ENCODE data around the gene DNAH2.
A peak's percentile ranks its signal among the peaks of the same experiment; 100 is the strongest.

DNAH2 gene

GRCh38 chr17:7854851-7855659 is 137.5 kb downstream of the DNAH2 start, which contains the start of gene TMEM88:
TSS of gene TMEM88 (plus strand) at chr17:7855066. CDS start at chr17:7855075, 9 bp downstream.
- Histone ChIP-seq H3K27ac (ENCODE audit: low read depth, low read length) (no peak within 1 kb of the TSS), H3K79me1 (ENCODE audit: low read length) (peaks cover 6% of the 10 kb centered on the region), H4K8ac (ENCODE audit: low read depth, low read length) (no peak within 1 kb of the TSS), H2AK5ac (ENCODE audit: low read length) (no peak within 1 kb of the TSS), H2BK120ac (ENCODE audit: low read depth, low read length) (no peak within 1 kb of the TSS), H3K4me1 (ENCODE audit: control insufficient read depth, low read depth, low read length) (peaks cover 7% of the 10 kb centered on the region), H3K56ac (ENCODE audit: low read length) (peak within 1 kb of the TSS; percentile 86), H4K5ac (ENCODE audit: low read length) (no peak within 1 kb of the TSS), H2BK5ac (ENCODE audit: low read length) (no peak within 1 kb of the TSS), H3K18ac (ENCODE audit: low read length) (peak within 1 kb of the TSS; percentile 6), H3K27me3 (ENCODE audit: insufficient read depth, low read length, poor library complexity) (peaks cover 9% of the 10 kb centered on the region), H3K36me3 (ENCODE audit: control insufficient read depth, insufficient read depth, low read length) (no peaks in the 10 kb centered on the region), H3K79me2 (ENCODE audit: control insufficient read depth, insufficient read depth, low read length) (no peaks in the 10 kb centered on the region), H3K4me3 (ENCODE audit: low read length) (no peak within 1 kb of the TSS), H3K4ac (ENCODE audit: low read depth, low read length) (no peak within 1 kb of the TSS), H3K23ac (ENCODE audit: low read length) (peak within 1 kb of the TSS; percentile 96), H3K9ac (ENCODE audit: low read length) (peak within 1 kb of the TSS; percentile 27), H3K4me2 (ENCODE audit: low read length) (peak within 1 kb of the TSS; percentile 74), H2BK15ac (replicated peaks; ENCODE audit: low read depth) (no peak within 1 kb of the TSS)
- no CpG with 5 or more reads among the region's 57 CpGs for WGBS (ENCODE audit: extremely low coverage, insufficient coverage, low lambda C conversion rate)
- peak; percentile 88 for DNase-seq

DNA sequence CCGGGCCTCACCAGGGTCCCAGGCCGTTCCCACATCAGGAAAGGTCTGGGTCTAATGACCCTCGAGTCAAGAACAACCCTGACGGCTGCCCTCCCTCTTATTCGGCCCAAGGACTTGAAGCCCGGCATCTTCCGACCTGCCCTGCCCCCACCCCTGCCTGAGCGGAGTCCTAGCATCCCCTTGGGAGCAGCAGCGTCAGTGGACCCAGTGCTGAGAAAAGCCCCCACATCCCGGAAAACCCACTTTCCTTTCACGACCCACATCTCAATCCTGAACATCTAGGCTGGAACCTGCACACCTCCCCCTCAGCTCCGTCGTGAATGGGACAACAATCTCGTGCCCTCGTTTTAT is 138.1 kb downstream of the DNAH2 start:
- H3K18ac ChIP-seq (ENCODE audit: low read length), result no peak overlapping the region
- no peak overlapping the region for H2BK15ac ChIP-seq (replicated peaks; ENCODE audit: low read depth)
- H4K8ac ChIP-seq (ENCODE audit: low read depth, low read length), result no peak overlapping the region
- H2AK5ac ChIP-seq (ENCODE audit: low read length), result no peak overlapping the region
- peak overlapping the region; percentile 27 for H3K9ac ChIP-seq (ENCODE audit: low read length)
- H4K5ac ChIP-seq (ENCODE audit: low read length), result no peak overlapping the region
- no peak overlapping the region for H2BK5ac ChIP-seq (ENCODE audit: low read length)
- peaks cover 7% of the 10 kb centered on the region for H3K4me1 ChIP-seq (ENCODE audit: control insufficient read depth, low read depth, low read length)
- no peak overlapping the region for H3K4me3 ChIP-seq (ENCODE audit: low read length)
- no peaks in the 10 kb centered on the region for H3K36me3 ChIP-seq (ENCODE audit: control insufficient read depth, insufficient read depth, low read length)
- H3K27me3 ChIP-seq (ENCODE audit: insufficient read depth, low read length, poor library complexity), result peaks cover 9% of the 10 kb centered on the region
- no CpG with 5 or more reads among the region's 15 CpGs for WGBS (ENCODE audit: extremely low coverage, insufficient coverage, low lambda C conversion rate)
- H2BK120ac ChIP-seq (ENCODE audit: low read depth, low read length), result no peak overlapping the region
- H3K56ac ChIP-seq (ENCODE audit: low read length), result peak overlapping the region; percentile 86
- no peak overlapping the region for H3K4ac ChIP-seq (ENCODE audit: low read depth, low read length)
- no peak overlapping the region for H3K27ac ChIP-seq (ENCODE audit: low read depth, low read length)
- H3K79me1 ChIP-seq (ENCODE audit: low read length), result peaks cover 6% of the 10 kb centered on the region
- no peaks in the 10 kb centered on the region for H3K79me2 ChIP-seq (ENCODE audit: control insufficient read depth, insufficient read depth, low read length)
- H3K4me2 ChIP-seq (ENCODE audit: low read length), result peak overlapping the region; percentile 74
- no peak for DNase-seq
- no peak overlapping the region for H3K23ac ChIP-seq (ENCODE audit: low read length)

- Histone ChIP-seq H3K4me3 (ENCODE audit: low read length) (peak overlapping the region; percentile 63), H2AK5ac (ENCODE audit: low read length) (no peak overlapping the region), H2BK120ac (ENCODE audit: low read depth, low read length) (no peak overlapping the region), H3K79me1 (ENCODE audit: low read length) (peaks cover 6% of the 10 kb centered on the region), H3K4me2 (ENCODE audit: low read length) (peak overlapping the region; percentile 89), H3K56ac (ENCODE audit: low read length) (peak overlapping the region; percentile 93), H3K27me3 (ENCODE audit: insufficient read depth, low read length, poor library complexity) (peaks cover 9% of the 10 kb centered on the region), H3K18ac (ENCODE audit: low read length) (no peak overlapping the region), H2BK15ac (replicated peaks; ENCODE audit: low read depth) (no peak overlapping the region), H3K23ac (ENCODE audit: low read length) (peak overlapping the region; percentile 59), H3K4me1 (ENCODE audit: control insufficient read depth, low read depth, low read length) (peaks cover 7% of the 10 kb centered on the region), H3K4ac (ENCODE audit: low read depth, low read length) (no peak overlapping the region), H3K79me2 (ENCODE audit: control insufficient read depth, insufficient read depth, low read length) (no peaks in the 10 kb centered on the region), H3K27ac (ENCODE audit: low read depth, low read length) (peak overlapping the region; percentile 13), H2BK5ac (ENCODE audit: low read length) (no peak overlapping the region), H3K36me3 (ENCODE audit: control insufficient read depth, insufficient read depth, low read length) (no peaks in the 10 kb centered on the region), H4K5ac (ENCODE audit: low read length) (no peak overlapping the region), H3K9ac (ENCODE audit: low read length) (peak overlapping the region; percentile 83), H4K8ac (ENCODE audit: low read depth, low read length) (no peak overlapping the region)
- DNase-seq, result no peak
- WGBS (ENCODE audit: extremely low coverage, insufficient coverage, low lambda C conversion rate), result no CpG with 5 or more reads among the region's 29 CpGs
Measured at GRCh38 chr17:7856011-7856810, 138.7 kb downstream of the DNAH2 start.

DNA sequence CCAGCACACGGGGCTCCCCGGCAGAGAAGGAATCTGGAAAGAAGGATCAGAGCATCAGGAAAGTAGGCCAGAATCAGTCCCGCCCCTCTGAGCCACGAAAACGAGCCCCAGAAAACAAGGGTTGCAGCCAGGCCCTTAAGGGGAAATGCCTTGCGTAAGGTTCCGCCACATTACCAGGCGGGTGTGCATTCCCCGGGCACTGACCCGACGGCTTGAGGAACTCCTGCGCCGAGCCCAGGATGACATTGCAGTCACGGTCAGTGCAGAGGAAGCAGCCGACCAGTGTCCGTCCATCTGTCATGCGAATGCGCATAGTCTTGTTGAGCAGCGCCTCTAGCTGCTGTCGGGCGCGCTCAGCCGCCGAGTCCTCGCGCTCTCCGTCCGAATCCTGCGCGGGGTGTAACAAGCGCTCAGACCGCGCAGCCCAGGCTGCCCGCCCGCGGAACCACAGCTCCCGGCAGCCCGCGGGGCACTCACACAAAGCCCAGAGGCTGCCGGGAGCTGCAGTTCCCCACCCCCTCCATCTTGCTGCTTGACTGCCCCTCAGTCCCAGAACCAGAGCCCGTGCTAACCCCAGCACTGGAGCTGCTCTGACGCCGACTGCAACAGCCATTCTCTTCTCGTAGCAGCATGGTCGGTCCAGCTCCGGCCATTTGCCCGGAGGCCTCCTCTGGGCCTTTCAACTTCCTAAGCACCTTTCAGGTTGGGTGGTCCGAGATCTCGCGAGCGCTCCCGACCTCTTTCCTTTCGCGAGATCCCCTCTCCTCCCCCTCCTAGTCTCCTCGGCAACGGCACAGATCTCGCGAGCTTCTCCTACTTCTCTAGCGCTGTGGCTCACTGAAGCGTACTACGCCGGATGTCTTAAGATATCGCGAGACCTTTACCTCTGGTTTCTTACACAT is 139.5 kb downstream of the DNAH2 start, which contains the start of gene NAA38:
NAA38 (minus strand) TSS at position 749 of the 902 bp plus-strand sequence; CDS start at position 653, 96 bp downstream.
- peaks cover 6% of the 10 kb centered on the region for H3K79me1 ChIP-seq (ENCODE audit: low read length)
- peak within 1 kb of the TSS; percentile 96 for H3K56ac ChIP-seq (ENCODE audit: low read length)
- H2BK5ac ChIP-seq (ENCODE audit: low read length), result peak within 1 kb of the TSS; percentile 97
- no peak within 1 kb of the TSS for H3K4ac ChIP-seq (ENCODE audit: low read depth, low read length)
- no CpG with 5 or more reads among the region's 64 CpGs for WGBS (ENCODE audit: extremely low coverage, insufficient coverage, low lambda C conversion rate)
- peak within 1 kb of the TSS; percentile 89 for H3K27ac ChIP-seq (ENCODE audit: low read depth, low read length)
- no peak within 1 kb of the TSS for H2BK15ac ChIP-seq (replicated peaks; ENCODE audit: low read depth)
- H3K4me3 ChIP-seq (ENCODE audit: low read length), result peak within 1 kb of the TSS; percentile 69
- H3K4me1 ChIP-seq (ENCODE audit: control insufficient read depth, low read depth, low read length), result peaks cover 7% of the 10 kb centered on the region
- H3K27me3 ChIP-seq (ENCODE audit: insufficient read depth, low read length, poor library complexity), result peaks cover 9% of the 10 kb centered on the region
- H3K79me2 ChIP-seq (ENCODE audit: control insufficient read depth, insufficient read depth, low read length), result no peaks in the 10 kb centered on the region
- H4K8ac ChIP-seq (ENCODE audit: low read depth, low read length), result no peak within 1 kb of the TSS
- no peaks in the 10 kb centered on the region for H3K36me3 ChIP-seq (ENCODE audit: control insufficient read depth, insufficient read depth, low read length)
- H3K18ac ChIP-seq (ENCODE audit: low read length), result peak within 1 kb of the TSS; percentile 92
- peak within 1 kb of the TSS; percentile 98 for H2BK120ac ChIP-seq (ENCODE audit: low read depth, low read length)
- peak within 1 kb of the TSS; percentile 81 for H3K23ac ChIP-seq (ENCODE audit: low read length)
- H2AK5ac ChIP-seq (ENCODE audit: low read length), result no peak within 1 kb of the TSS
- peak within 1 kb of the TSS; percentile 83 for H3K9ac ChIP-seq (ENCODE audit: low read length)
- peak; percentile 100 for DNase-seq
- no peak within 1 kb of the TSS for H4K5ac ChIP-seq (ENCODE audit: low read length)
- H3K4me2 ChIP-seq (ENCODE audit: low read length), result peak within 1 kb of the TSS; percentile 89
